HFFc6 (cell line): Measurements from ENCODE around the gene EIF3L. TPM values are rescaled to one million over a fixed set of nuclear protein-coding genes. Genes with fewer than 3 reads are reported as not detected.

ENCODE experiments used
- DNase-seq: peaks from one replicate; pipeline ENCODE4 v3.0.0-alpha.2; 2018
- H3K27ac Mint-ChIP-seq: 2 replicates; pipeline ENCODE4 v1.8.0; 2020; ENCODE audit warnings: mild to moderate bottlenecking, mixed read lengths
- H3K27me3 Mint-ChIP-seq: 2 replicates; pipeline ENCODE4 v1.8.0; 2021; ENCODE audit warnings: mild to moderate bottlenecking, moderate library complexity, mixed read lengths; ENCODE audit not compliant: insufficient read depth
- H3K36me3 Mint-ChIP-seq: 2 replicates; pipeline ENCODE4 v1.8.0; 2021; ENCODE audit warnings: low read depth, mixed read lengths
- H3K4me1 Mint-ChIP-seq: 2 replicates; pipeline ENCODE4 v1.8.0; 2020; ENCODE audit warnings: low read depth, mixed read lengths
- H3K4me3 Mint-ChIP-seq: 2 replicates; pipeline ENCODE4 v1.8.0; 2020; ENCODE audit warnings: mild to moderate bottlenecking, moderate library complexity, mixed read lengths
- H3K9me3 Mint-ChIP-seq: 2 replicates; pipeline ENCODE4 v1.8.0; 2020; ENCODE audit warnings: mild to moderate bottlenecking, mixed read lengths
- CTCF ChIP-seq: fragments of 200-600 bp; sonication (generic); IDR thresholded peaks from 2 replicates; pipeline ENCODE4 v1.5.0; 2021; ENCODE audit warnings: antibody characterized with exemption, mild to moderate bottlenecking
- total RNA-seq, 6 experiments: library from RNA; stranded (reverse); fragmentation: NEBNext Ultra II Directional; extraction: Animal tissue kit (Norgen Biotek cat#: 25700); gene quantifications; 2 replicates in 1 of 6; 3 replicates in 5 of 6; pipeline ENCODE4 v1.2.3, GENCODE V29; 2021

EIF3L gene
- total RNA-seq, 6 experiments from 2014 or later, result 306 to 371 (median 357) TPM

DNA sequence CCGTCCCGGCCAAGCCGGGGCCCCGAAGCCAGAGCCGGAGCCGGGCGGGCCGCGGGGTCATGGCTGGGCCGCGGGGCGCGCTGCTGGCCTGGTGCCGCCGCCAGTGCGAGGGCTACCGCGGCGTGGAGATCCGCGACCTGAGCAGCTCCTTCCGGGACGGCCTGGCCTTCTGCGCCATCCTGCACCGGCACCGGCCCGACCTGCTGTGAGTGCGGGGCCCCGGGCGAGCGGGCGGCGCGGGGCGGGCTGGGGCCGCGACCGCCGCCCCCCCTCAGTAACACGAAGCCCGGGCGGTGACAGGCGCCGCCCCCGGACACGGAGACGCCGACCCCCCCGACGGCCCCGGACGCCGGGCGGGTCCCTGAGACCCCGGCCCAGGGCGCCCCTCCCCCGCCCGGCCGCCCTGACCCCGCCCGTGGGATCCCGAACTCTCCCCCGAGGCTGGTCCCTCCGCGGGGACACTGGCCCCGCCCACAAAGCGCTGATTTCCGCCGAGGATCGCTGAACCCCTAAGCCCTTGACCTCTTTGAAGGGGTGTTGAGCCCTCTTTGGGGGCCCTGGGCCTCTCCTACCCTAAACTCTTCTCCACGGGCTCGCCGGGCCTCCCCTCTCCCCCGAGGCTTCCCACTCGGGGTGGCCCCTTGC lies 57.3 kb downstream of the EIF3L start:
- Mint-ChIP-seq H3K9me3 (no peaks in the 10 kb centered on the region), H3K4me1 (peaks cover 59% of the 10 kb centered on the region), H3K27ac (peak overlapping the region; percentile 83), H3K27me3 (peaks cover 4% of the 10 kb centered on the region), H3K4me3 (peak overlapping the region; percentile 90), H3K36me3 (peaks cover 12% of the 10 kb centered on the region; the same call in 1 of the 2 replicates)
- DNase-seq, result no peak
- no peak for TF ChIP-seq CTCF

GRCh38 chr22:37907036-37907954 lies 58.1 kb downstream of the EIF3L start:
- Mint-ChIP-seq H3K27ac (peak overlapping the region; percentile 83), H3K4me1 (peaks cover 59% of the 10 kb centered on the region), H3K4me3 (peak overlapping the region; percentile 90), H3K9me3 (no peaks in the 10 kb centered on the region), H3K36me3 (peaks cover 12% of the 10 kb centered on the region; the same call in 1 of the 2 replicates), H3K27me3 (peaks cover 4% of the 10 kb centered on the region)
- peak; percentile 21 for DNase-seq
- no peak for TF ChIP-seq CTCF

DNA sequence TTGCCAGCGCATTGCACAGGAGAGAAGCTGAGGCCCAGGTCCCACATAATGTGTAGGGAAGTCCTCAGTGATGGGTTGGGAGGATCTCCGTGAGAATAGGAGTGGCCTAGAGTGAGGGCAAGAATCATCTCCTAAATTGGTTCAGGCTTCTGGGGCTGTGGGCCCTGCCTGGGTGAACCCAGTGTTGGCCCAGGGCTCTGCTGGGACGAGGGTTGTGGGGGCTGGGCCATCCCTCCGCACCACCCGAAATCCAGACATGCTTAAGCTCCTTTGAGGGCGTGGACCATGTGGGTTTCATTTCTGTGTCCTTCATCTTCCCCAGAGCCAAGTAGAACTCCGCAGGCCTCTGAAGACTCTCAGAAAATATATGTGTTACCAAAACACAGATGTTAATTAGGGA lies 60.5 kb downstream of the EIF3L start:
- H3K4me1 Mint-ChIP-seq, result peaks cover 49% of the 10 kb centered on the region
- H3K36me3 Mint-ChIP-seq, result peaks cover 18% of the 10 kb centered on the region
- TF ChIP-seq CTCF, result no peak
- no peak for DNase-seq
- peaks cover 2% of the 10 kb centered on the region for H3K27me3 Mint-ChIP-seq
- no peaks in the 10 kb centered on the region for H3K9me3 Mint-ChIP-seq
- peak overlapping the region; percentile 56 for H3K27ac Mint-ChIP-seq
- H3K4me3 Mint-ChIP-seq, result no peak overlapping the region; the same call in 1 of the 2 replicates

DNA sequence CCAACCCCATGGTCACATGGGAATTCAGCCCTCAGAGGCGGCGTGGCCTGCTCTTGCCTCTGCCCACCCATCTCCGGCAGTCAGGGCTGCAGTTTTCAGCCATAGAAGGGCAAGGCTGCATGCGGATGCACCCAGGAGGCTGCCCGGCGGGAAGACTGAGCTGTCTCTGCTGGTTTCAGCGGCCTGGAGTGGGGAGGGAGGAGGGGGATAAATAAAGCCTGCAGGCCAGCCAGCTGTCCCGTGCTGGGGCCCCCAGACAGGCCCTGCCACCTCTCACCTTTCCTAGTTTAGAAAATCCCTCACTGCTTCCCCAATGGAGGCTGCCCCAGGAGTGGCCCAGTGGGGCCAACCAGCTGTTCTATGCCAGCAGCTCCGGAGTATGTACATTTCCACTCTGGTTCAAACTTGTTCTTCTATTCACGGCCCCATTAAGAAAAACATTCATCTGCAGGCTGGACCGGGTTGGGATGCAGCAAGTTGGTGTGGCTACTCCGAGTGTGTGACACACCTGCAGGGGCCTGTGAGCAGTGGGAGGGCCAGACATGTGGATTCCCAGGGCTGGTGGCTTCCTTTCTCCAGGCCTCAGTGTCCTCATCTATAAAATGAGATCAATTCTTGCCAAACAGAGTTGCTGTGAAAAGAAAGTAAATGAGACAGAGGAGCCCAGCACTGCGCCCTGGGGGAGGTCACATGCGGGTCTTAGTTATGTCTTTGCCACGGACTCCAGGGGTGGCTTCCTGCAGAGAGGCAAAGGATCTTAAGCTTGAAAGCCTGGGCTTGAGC lies 61.9 kb downstream of the EIF3L start:
- TF ChIP-seq CTCF, result no peak
- Mint-ChIP-seq H3K36me3 (peaks cover 18% of the 10 kb centered on the region), H3K4me1 (peaks cover 40% of the 10 kb centered on the region), H3K9me3 (no peaks in the 10 kb centered on the region), H3K27ac (no peak overlapping the region), H3K4me3 (no peak overlapping the region), H3K27me3 (no peaks in the 10 kb centered on the region; the same call in none of the 2 replicates)
- no peak for DNase-seq

DNA sequence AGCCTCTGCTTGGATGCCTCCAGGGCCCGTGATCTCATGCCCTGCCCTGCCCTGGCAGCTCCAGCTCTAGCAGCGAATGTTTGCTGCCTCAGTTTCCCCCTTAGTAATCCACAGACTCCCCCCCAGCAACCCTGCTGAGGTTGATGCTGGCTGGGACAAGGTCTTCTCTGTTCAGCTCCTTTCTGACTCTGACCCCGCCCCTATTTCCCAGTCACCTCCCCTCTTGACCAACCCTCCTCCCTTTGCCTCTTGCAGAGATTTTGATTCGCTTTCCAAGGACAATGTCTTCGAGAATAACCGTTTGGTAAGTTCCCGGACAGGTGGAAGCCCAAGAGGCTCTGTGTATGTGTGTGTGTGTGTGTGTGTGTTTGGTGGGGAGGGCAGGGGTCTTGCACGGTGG lies 62.5 kb downstream of the EIF3L start:
- Mint-ChIP-seq H3K27ac (no peak overlapping the region), H3K4me1 (peaks cover 40% of the 10 kb centered on the region), H3K9me3 (no peaks in the 10 kb centered on the region), H3K27me3 (no peaks in the 10 kb centered on the region; the same call in none of the 2 replicates), H3K4me3 (no peak overlapping the region), H3K36me3 (peaks cover 22% of the 10 kb centered on the region)
- no peak for TF ChIP-seq CTCF
- no peak for DNase-seq
